ENCODE measurements around the gene IL15RA. TPM values are rescaled to one million over a fixed set of nuclear protein-coding genes. Genes with fewer than 3 reads are reported as not detected.
"Not testable (repeated sequence)": the region's sequence is repeated elsewhere in the genome, so short reads cannot be mapped to it uniquely, and the experiment has no call there.

IL15RA gene
- total RNA-seq, 1 donor from 2014 or later = 14.5 TPM

- no peak for DNase-seq (ENCODE audit: low read depth, low spot score)
Observed at GRCh38 chr10:5951721-5952407, 25.5 kb downstream of the IL15RA start.

GRCh38 chr10:5951167-5951711 is 26.1 kb downstream of the IL15RA start:
- no peak for DNase-seq (ENCODE audit: low read depth, low spot score)

- peak; percentile 41 for DNase-seq (ENCODE audit: low read depth, low spot score)
Observed at GRCh38 chr10:5949009-5949759, 28.2 kb downstream of the IL15RA start.

- no peak for DNase-seq (ENCODE audit: low read depth, low spot score)
Observed at GRCh38 chr10:5948208-5948585, 29.1 kb downstream of the IL15RA start.

GRCh38 chr10:5947471-5948207 is 29.7 kb downstream of the IL15RA start:
- no peak for DNase-seq (ENCODE audit: low read depth, low spot score)

- DNase-seq (ENCODE audit: low read depth, low spot score) = no peak
Observed at GRCh38 chr10:5946786-5947185, 30.6 kb downstream of the IL15RA start.

GRCh38 chr10:5946419-5946775 is 30.9 kb downstream of the IL15RA start:
- DNase-seq (ENCODE audit: low read depth, low spot score) = not testable (repeated sequence)

- DNase-seq (ENCODE audit: low read depth, low spot score) = peak; percentile 92
Observed at GRCh38 chr10:5945561-5946418, 31.6 kb downstream of the IL15RA start.

- DNase-seq (ENCODE audit: low read depth, low spot score) = no peak
Observed at GRCh38 chr10:5945190-5945509, 32.2 kb downstream of the IL15RA start.

GRCh38 chr10:5944389-5945189 is 32.8 kb downstream of the IL15RA start:
- peak; percentile 99 for DNase-seq (ENCODE audit: low read depth, low spot score)

- DNase-seq (ENCODE audit: low read depth, low spot score) = no peak
Observed at GRCh38 chr10:5943536-5943935, 33.8 kb downstream of the IL15RA start.

- peak; percentile 45 for DNase-seq (ENCODE audit: low read depth, low spot score)
Observed at GRCh38 chr10:5942474-5942873, 34.9 kb downstream of the IL15RA start.

- DNase-seq (ENCODE audit: low read depth, low spot score) = no peak
Observed at GRCh38 chr10:5942001-5942400, 35.3 kb downstream of the IL15RA start.

- DNase-seq (ENCODE audit: low read depth, low spot score) = no peak
Observed at GRCh38 chr10:5941579-5941978, 35.8 kb downstream of the IL15RA start.

- DNase-seq (ENCODE audit: low read depth, low spot score) = no peak
Observed at GRCh38 chr10:5940807-5941218, 36.5 kb downstream of the IL15RA start.

GRCh38 chr10:5938291-5938690 is 39.1 kb downstream of the IL15RA start:
- no peak for DNase-seq (ENCODE audit: low read depth, low spot score)

- DNase-seq (ENCODE audit: low read depth, low spot score) = no peak
Observed at GRCh38 chr10:5937016-5937415, 40.3 kb downstream of the IL15RA start.

GRCh38 chr10:5935628-5936027 is 41.7 kb downstream of the IL15RA start:
- no peak for DNase-seq (ENCODE audit: low read depth, low spot score)

GRCh38 chr10:5933909-5934546 is 43.3 kb downstream of the IL15RA start:
- DNase-seq (ENCODE audit: low read depth, low spot score) = no peak

- DNase-seq (ENCODE audit: low read depth, low spot score) = no peak
Observed at GRCh38 chr10:5932345-5932744, 45.0 kb downstream of the IL15RA start.

Measured in pulmonary artery endothelial cell (primary cell).